HCT116 (cell line): ENCODE results near the gene EGR4. TPM values are rescaled to one million over a fixed set of nuclear protein-coding genes. Genes with fewer than 3 reads are reported as not detected.

Experiments used
- ATAC-seq: fragments of 200-7000 bp; cut with Tn5 transposase; 2 replicates; pipeline ENCODE4 v1.9.1; 2020; ENCODE audit warnings: mild to moderate bottlenecking, moderate library complexity
- BruUV-seq: library from RNA; stranded (reverse); fragments of 400-500 nt; replicated peaks from 2 replicates; lab custom pipeline; 2021; lab: Mats Ljungman, UMichigan
- CTCF ChIA-PET: fragments of 300-600 bp; sonication (Branson Sonifier 250); formaldehyde crosslinking; loops from one replicate; lab custom pipeline; 2021; ENCODE audit warnings: antibody characterized with exemption; lab: Charles Lee
- POLR2A ChIA-PET: fragments of 300-600, 350-600 bp; sonication (Branson Sonifier 250); formaldehyde crosslinking; loops from one replicate; lab custom pipeline; 2021; ENCODE audit warnings: antibody characterized with exemption; lab: Charles Lee
- RAD21 ChIA-PET, 2 experiments: fragments of 300-600 bp; sonication (Branson Sonifier 250); formaldehyde crosslinking; loops; one replicate each; lab custom pipeline; 2023; ENCODE audit warnings: low total read pairs in 2 of 2; ENCODE audit not compliant: uncharacterized antibody in 2 of 2, unreplicated experiment in 2 of 2, low non-redundant PET in 1 of 2; lab: Charles Lee
- DNase-seq: peaks from one replicate; pipeline ENCODE4 v3.0.0-alpha.2; 2010; ENCODE audit warnings: low read depth, low spot score
- H2AFZ ChIP-seq: fragments of 200-600 bp; shearing (Covaris generic), sonication (generic); 2 replicates; pipeline ENCODE4 v1.6.1; 2017; ENCODE audit warnings: low read depth, mixed run types, mixed read lengths, antibody characterized with exemption, low read length; ENCODE audit not compliant: poor library complexity, severe bottlenecking
- H3K27ac ChIP-seq: 2 replicates; pipeline ENCODE4 v1.5.1; 2012; ENCODE audit warnings: low read depth, low read length
- H3K27me3 ChIP-seq: fragments of 200-600 bp; sonication (generic); 2 replicates; pipeline ENCODE4 v1.6.1; 2016; ENCODE audit warnings: mixed run types, low read length, mixed read lengths; ENCODE audit not compliant: insufficient read depth
- H3K36me3 ChIP-seq, 2 experiments: fragments of 200-500 bp in 1 of 2; fragments of 200-600 bp in 1 of 2; sonication (Bioruptor generic) in 1 of 2; sonication (generic) in 1 of 2; 2 replicates each; pipeline versions ENCODE4 v1.5.1 to v1.6.1; 2014 to 2016; ENCODE audit warnings: low read length in 2 of 2, inconsistent platforms in 1 of 2, mixed read lengths in 1 of 2, mixed run types in 1 of 2; ENCODE audit not compliant: insufficient read depth in 2 of 2, control insufficient read depth in 1 of 2
- H3K4me1 ChIP-seq, 2 experiments: fragments of 200-600 bp in 1 of 2; sonication (generic) in 1 of 2; 2 replicates each; pipeline versions ENCODE4 v1.5.1 to v1.6.1; 2012 to 2017; ENCODE audit warnings: low read length in 2 of 2, inconsistent platforms in 1 of 2, mild to moderate bottlenecking in 1 of 2, mixed read lengths in 1 of 2, mixed run types in 1 of 2, moderate library complexity in 1 of 2; ENCODE audit not compliant: insufficient read depth in 2 of 2, control insufficient read depth in 1 of 2
- H3K4me2 ChIP-seq: fragments of 200-600 bp; sonication (generic); 2 replicates; pipeline ENCODE4 v1.6.1; 2017; ENCODE audit warnings: mixed run types, low read length, mixed read lengths
- H3K4me3 ChIP-seq, 2 experiments: fragments of 200-600 bp in 1 of 2; sonication (generic) in 1 of 2; replicated peaks in 1 of 2; 2 replicates each; pipeline ENCODE4 v1.5.1; 2011 to 2016; ENCODE audit warnings: low read length in 2 of 2, control low read depth in 1 of 2, low read depth in 1 of 2, mild to moderate bottlenecking in 1 of 2, mixed read lengths in 1 of 2, mixed run types in 1 of 2
- H3K79me2 ChIP-seq: fragments of 200-600 bp; sonication (generic); 2 replicates; pipeline ENCODE4 v1.6.1; 2017; ENCODE audit warnings: mild to moderate bottlenecking, mixed run types, low read length, moderate library complexity, mixed read lengths; ENCODE audit not compliant: insufficient read depth
- H3K9ac ChIP-seq: fragments of 200-600 bp; sonication (generic); 2 replicates; pipeline ENCODE4 v1.6.1; 2016; ENCODE audit warnings: low read length, mixed read lengths
- H3K9me2 ChIP-seq: fragments of 200-600 bp; sonication (generic), shearing (Covaris generic); 2 replicates; pipeline ENCODE4 v1.6.1; 2017; ENCODE audit warnings: mixed run types, mild to moderate bottlenecking, moderate library complexity; ENCODE audit not compliant: insufficient read depth
- H3K9me3 ChIP-seq, 2 experiments: fragments of 200-500 bp in 1 of 2; fragments of 200-600 bp in 1 of 2; sonication (Bioruptor generic) in 1 of 2; sonication (generic) in 1 of 2; 2 replicates each; pipeline ENCODE4 v1.6.1; 2014 to 2017; ENCODE audit warnings: low read length in 2 of 2, mixed read lengths in 2 of 2, inconsistent platforms in 1 of 2, low read depth in 1 of 2, mild to moderate bottlenecking in 1 of 2, mixed run types in 1 of 2, moderate library complexity in 1 of 2; ENCODE audit not compliant: control insufficient read depth in 1 of 2, insufficient read depth in 1 of 2
- H4K20me1 ChIP-seq: fragments of 200-600 bp; sonication (generic), shearing (Covaris generic); 2 replicates; pipeline ENCODE4 v1.6.1; 2017; ENCODE audit warnings: mixed run types, mild to moderate bottlenecking, moderate library complexity; ENCODE audit not compliant: insufficient read depth
- ATF3 ChIP-seq: IDR thresholded peaks from 2 replicates; pipeline ENCODE4 v1.6.1; 2012
- CBX3 ChIP-seq: IDR thresholded peaks from 2 replicates; pipeline ENCODE4 v1.6.1; 2012; ENCODE audit warnings: low read depth
- CEBPB ChIP-seq: IDR thresholded peaks from 2 replicates; pipeline ENCODE4 v1.6.1; 2012; ENCODE audit warnings: low read depth
- ELF1 ChIP-seq: IDR thresholded peaks from 2 replicates; pipeline ENCODE4 v1.6.1; 2012; ENCODE audit warnings: low read depth, borderline replicate concordance
- EZH2 ChIP-seq: fragments of 200-600 bp; sonication (generic); IDR thresholded peaks from 2 replicates; pipeline ENCODE4 v1.6.1; 2017; ENCODE audit warnings: antibody characterized with exemption, mixed run types
- EZH2phosphoT487 ChIP-seq: fragments of 200-600 bp; IDR thresholded peaks from 2 replicates; pipeline ENCODE4 v1.6.1; 2018; ENCODE audit warnings: antibody characterized with exemption, borderline replicate concordance
- FOSL1 ChIP-seq: IDR thresholded peaks from 2 replicates; pipeline ENCODE4 v1.6.1; 2012; ENCODE audit warnings: low read depth
- JUND ChIP-seq: IDR thresholded peaks from 2 replicates; pipeline ENCODE4 v1.6.1; 2012
- MAX ChIP-seq: IDR thresholded peaks from 2 replicates; pipeline ENCODE4 v1.6.1; 2012
- RAD21 ChIP-seq: IDR thresholded peaks from 2 replicates; pipeline ENCODE4 v1.6.1; 2012; ENCODE audit warnings: low read depth, mild to moderate bottlenecking
- SIN3A ChIP-seq: IDR thresholded peaks from 2 replicates; pipeline ENCODE4 v1.6.1; 2012; ENCODE audit warnings: low read depth
- SP1 ChIP-seq: IDR thresholded peaks from 2 replicates; pipeline ENCODE4 v1.6.1; 2012; ENCODE audit warnings: low read depth
- TCF7L2 ChIP-seq: IDR thresholded peaks from 2 replicates; pipeline ENCODE4 v1.7.0; 2011; ENCODE audit warnings: borderline replicate concordance, inconsistent platforms; ENCODE audit not compliant: insufficient read depth, insufficient read length; ENCODE audit errors: extremely low read depth
- ZFX ChIP-seq: fragments of 450-650 bp; IDR thresholded peaks from 2 replicates; pipeline ENCODE4 v1.6.1; 2017
- intact Hi-C: fragments of 100-400 bp; cut with micrococcal nuclease; formaldehyde crosslinking; loops from 2 replicates; pipeline ENCODE4 v1.10.0; 2022
- total RNA-seq: library from RNA; stranded (reverse); gene quantifications from one replicate; pipeline ENCODE4 v1.2.1, GENCODE V29; 2021; ENCODE audit not compliant: unreplicated experiment
- TF ChIP-seq, protein P1 (sequence below): IDR thresholded peaks from 2 replicates; pipeline ENCODE4 v1.6.1; 2011; ENCODE audit warnings: mild to moderate bottlenecking, low read length, moderate library complexity; ENCODE audit not compliant: insufficient replicate concordance; ENCODE audit errors: extremely low read depth
- TF ChIP-seq, protein P2 (sequence below): IDR thresholded peaks from 2 replicates; pipeline ENCODE4 v1.6.1; 2012; ENCODE audit warnings: low read depth
- TF ChIP-seq, protein P3 (sequence below), 3 experiments: fragments of 200-600 bp in 1 of 3; sonication (generic) in 1 of 3; IDR thresholded peaks in 2 of 3; conservative IDR thresholded peaks in 1 of 3; 2 replicates each; pipeline ENCODE4 v1.5.1; 2012 to 2017; ENCODE audit warnings: low read depth in 2 of 3, low read length in 2 of 3, antibody characterized with exemption in 1 of 3, borderline replicate concordance in 1 of 3, control low read depth in 1 of 3, mild to moderate bottlenecking in 1 of 3, mixed read lengths in 1 of 3, mixed run types in 1 of 3, moderate library complexity in 1 of 3; ENCODE audit not compliant: insufficient read depth in 1 of 3

The EGR4 gene
- total RNA-seq, 1 experiment from 2014 or later, result 0.37 TPM

DNA sequence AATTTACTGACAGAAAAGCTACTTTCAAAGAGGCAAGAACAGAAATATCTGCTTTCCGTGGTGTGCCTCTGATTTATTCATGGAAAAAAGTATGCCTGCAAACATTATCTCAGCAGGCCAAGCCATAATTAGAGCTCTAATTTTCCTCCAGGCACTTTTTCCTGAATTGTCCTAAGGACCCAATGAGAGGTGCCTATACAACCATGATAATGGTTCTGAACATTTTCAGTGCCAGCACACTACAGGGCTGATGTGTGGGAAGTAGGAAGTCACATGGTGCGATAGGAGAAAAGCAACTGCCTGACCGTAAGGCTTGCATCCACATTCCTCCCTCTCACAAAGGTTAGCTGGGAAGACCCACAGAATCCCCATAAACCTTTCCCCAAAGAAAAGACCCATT is 45.9 kb upstream of the EGR4 start:
- Histone ChIP-seq H3K4me3 (no peak overlapping the region), H3K27me3 (no peaks in the 10 kb centered on the region; the same call in 1 of the 2 replicates), H3K4me1 (no peaks in the 10 kb centered on the region), H3K27ac (no peak overlapping the region), H3K4me2 (no peak overlapping the region)
- DNase-seq, result no peak
- intact Hi-C loops, result no loop called here
- POLR2A ChIA-PET, result no interaction called here
- CTCF ChIA-PET, result no interaction called here
- no peak for TF ChIP-seq JUND
- no peak for TF ChIP-seq SIN3A
- TF ChIP-seq, protein P1, sequence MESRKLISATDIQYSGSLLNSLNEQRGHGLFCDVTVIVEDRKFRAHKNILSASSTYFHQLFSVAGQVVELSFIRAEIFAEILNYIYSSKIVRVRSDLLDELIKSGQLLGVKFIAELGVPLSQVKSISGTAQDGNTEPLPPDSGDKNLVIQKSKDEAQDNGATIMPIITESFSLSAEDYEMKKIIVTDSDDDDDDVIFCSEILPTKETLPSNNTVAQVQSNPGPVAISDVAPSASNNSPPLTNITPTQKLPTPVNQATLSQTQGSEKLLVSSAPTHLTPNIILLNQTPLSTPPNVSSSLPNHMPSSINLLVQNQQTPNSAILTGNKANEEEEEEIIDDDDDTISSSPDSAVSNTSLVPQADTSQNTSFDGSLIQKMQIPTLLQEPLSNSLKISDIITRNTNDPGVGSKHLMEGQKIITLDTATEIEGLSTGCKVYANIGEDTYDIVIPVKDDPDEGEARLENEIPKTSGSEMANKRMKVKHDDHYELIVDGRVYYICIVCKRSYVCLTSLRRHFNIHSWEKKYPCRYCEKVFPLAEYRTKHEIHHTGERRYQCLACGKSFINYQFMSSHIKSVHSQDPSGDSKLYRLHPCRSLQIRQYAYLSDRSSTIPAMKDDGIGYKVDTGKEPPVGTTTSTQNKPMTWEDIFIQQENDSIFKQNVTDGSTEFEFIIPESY, result no peak
- no peak for TF ChIP-seq ELF1
- TF ChIP-seq, protein P2, sequence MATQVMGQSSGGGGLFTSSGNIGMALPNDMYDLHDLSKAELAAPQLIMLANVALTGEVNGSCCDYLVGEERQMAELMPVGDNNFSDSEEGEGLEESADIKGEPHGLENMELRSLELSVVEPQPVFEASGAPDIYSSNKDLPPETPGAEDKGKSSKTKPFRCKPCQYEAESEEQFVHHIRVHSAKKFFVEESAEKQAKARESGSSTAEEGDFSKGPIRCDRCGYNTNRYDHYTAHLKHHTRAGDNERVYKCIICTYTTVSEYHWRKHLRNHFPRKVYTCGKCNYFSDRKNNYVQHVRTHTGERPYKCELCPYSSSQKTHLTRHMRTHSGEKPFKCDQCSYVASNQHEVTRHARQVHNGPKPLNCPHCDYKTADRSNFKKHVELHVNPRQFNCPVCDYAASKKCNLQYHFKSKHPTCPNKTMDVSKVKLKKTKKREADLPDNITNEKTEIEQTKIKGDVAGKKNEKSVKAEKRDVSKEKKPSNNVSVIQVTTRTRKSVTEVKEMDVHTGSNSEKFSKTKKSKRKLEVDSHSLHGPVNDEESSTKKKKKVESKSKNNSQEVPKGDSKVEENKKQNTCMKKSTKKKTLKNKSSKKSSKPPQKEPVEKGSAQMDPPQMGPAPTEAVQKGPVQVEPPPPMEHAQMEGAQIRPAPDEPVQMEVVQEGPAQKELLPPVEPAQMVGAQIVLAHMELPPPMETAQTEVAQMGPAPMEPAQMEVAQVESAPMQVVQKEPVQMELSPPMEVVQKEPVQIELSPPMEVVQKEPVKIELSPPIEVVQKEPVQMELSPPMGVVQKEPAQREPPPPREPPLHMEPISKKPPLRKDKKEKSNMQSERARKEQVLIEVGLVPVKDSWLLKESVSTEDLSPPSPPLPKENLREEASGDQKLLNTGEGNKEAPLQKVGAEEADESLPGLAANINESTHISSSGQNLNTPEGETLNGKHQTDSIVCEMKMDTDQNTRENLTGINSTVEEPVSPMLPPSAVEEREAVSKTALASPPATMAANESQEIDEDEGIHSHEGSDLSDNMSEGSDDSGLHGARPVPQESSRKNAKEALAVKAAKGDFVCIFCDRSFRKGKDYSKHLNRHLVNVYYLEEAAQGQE, result no peak
- TF ChIP-seq RAD21, result no peak
- TF ChIP-seq EZH2, result no peak
- TF ChIP-seq EZH2phosphoT487, result no peak
- no peak for TF ChIP-seq CBX3
- no peak for TF ChIP-seq ZFX
- no peak for TF ChIP-seq ATF3
- TF ChIP-seq TCF7L2, result no peak
- no peak for TF ChIP-seq CEBPB
- no peak for TF ChIP-seq SP1
- TF ChIP-seq MAX, result no peak
- no peak for TF ChIP-seq FOSL1
- TF ChIP-seq, protein P3, sequence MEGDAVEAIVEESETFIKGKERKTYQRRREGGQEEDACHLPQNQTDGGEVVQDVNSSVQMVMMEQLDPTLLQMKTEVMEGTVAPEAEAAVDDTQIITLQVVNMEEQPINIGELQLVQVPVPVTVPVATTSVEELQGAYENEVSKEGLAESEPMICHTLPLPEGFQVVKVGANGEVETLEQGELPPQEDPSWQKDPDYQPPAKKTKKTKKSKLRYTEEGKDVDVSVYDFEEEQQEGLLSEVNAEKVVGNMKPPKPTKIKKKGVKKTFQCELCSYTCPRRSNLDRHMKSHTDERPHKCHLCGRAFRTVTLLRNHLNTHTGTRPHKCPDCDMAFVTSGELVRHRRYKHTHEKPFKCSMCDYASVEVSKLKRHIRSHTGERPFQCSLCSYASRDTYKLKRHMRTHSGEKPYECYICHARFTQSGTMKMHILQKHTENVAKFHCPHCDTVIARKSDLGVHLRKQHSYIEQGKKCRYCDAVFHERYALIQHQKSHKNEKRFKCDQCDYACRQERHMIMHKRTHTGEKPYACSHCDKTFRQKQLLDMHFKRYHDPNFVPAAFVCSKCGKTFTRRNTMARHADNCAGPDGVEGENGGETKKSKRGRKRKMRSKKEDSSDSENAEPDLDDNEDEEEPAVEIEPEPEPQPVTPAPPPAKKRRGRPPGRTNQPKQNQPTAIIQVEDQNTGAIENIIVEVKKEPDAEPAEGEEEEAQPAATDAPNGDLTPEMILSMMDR (IDR thresholded peaks at IDR 0.05 in 2 of 3, conservative IDR thresholded peaks at IDR 0.05 in 1 of 3; ENCODE audit: borderline replicate concordance in 1 of 3, insufficient read depth in 1 of 3, low read depth in 2 of 3, low read length in 2 of 3), result no peak
- TF ChIP-seq, all 23 proteins: peak for 0
- H3K9me2 ChIP-seq, result no peaks in the 10 kb centered on the region
- H3K36me3 ChIP-seq, result no peaks in the 10 kb centered on the region
- H3K79me2 ChIP-seq, result no peaks in the 10 kb centered on the region
- no TSS peak for BruUV-seq
- no peak overlapping the region for H2AFZ ChIP-seq
- ATAC-seq, result no peak
- RAD21 ChIA-PET, result no interaction called here
- no peak overlapping the region for H3K9ac ChIP-seq
- H3K9me3 ChIP-seq, result no peaks in the 10 kb centered on the region
- H4K20me1 ChIP-seq, result no peaks in the 10 kb centered on the region
